H1 (cell line): ENCODE measurements around the gene CAPN8. TPM values are rescaled to one million over a fixed set of nuclear protein-coding genes. Genes with fewer than 3 reads are reported as not detected.

Experiments used
- CTCF ChIA-PET: fragments of 300-600 bp; sonication (Branson Sonifier 250); formaldehyde crosslinking; loops from one replicate; lab custom pipeline; 2021; ENCODE audit not compliant: partially characterized antibody; lab: Charles Lee
- POLR2A ChIA-PET: fragments of 300-600 bp; sonication (Branson Sonifier 250); formaldehyde crosslinking; loops from one replicate; lab custom pipeline; 2021; ENCODE audit warnings: inconsistent platforms; ENCODE audit not compliant: partially characterized antibody; lab: Charles Lee
- DNase-seq, 2 experiments: peaks; one replicate each; pipeline versions ENCODE4 v3.0.0 to v3.0.0-alpha.2; 2010 to 2022; ENCODE audit warnings: low spot score in 2 of 2, low read depth in 1 of 2, mixed read lengths in 1 of 2
- FAIRE-seq: peaks from 2 replicates; lab custom pipeline; 2011; peaks lifted over from hg19 to GRCh38; lab: Jason Lieb, UNC
- H2AFZ ChIP-seq: 2 replicates; pipeline ENCODE4 v1.8.1; 2012; ENCODE audit warnings: low read length, inconsistent platforms
- H2AK5ac ChIP-seq: 2 replicates; pipeline ENCODE4 v1.6.1; 2013; ENCODE audit warnings: low read depth, low read length
- H2BK120ac ChIP-seq: replicated peaks from 2 replicates; pipeline ENCODE3; 2013; ENCODE audit warnings: low read depth, low read length, inconsistent platforms
- H2BK12ac ChIP-seq: 2 replicates; pipeline ENCODE4 v1.6.1; 2013; ENCODE audit warnings: low read depth, low read length
- H2BK15ac ChIP-seq: 2 replicates; pipeline ENCODE4 v1.6.1; 2013; ENCODE audit warnings: low read length
- H2BK20ac ChIP-seq: 2 replicates; pipeline ENCODE4 v1.6.1; 2013; ENCODE audit warnings: low read length
- H2BK5ac ChIP-seq: 2 replicates; pipeline ENCODE4 v1.6.1; 2013; ENCODE audit warnings: low read depth, low read length
- H3K14ac ChIP-seq: 2 replicates; pipeline ENCODE4 v1.6.1; 2013; ENCODE audit warnings: inconsistent platforms; ENCODE audit not compliant: insufficient read length
- H3K18ac ChIP-seq: 2 replicates; pipeline ENCODE4 v1.6.1; 2013; ENCODE audit warnings: low read length; ENCODE audit errors: extremely low read depth
- H3K23ac ChIP-seq: 2 replicates; pipeline ENCODE4 v1.6.1; 2013; ENCODE audit warnings: inconsistent platforms; ENCODE audit not compliant: insufficient read length
- H3K23me2 ChIP-seq: 2 replicates; pipeline ENCODE4 v1.6.1; 2013; ENCODE audit warnings: low read depth, low read length
- H3K27ac ChIP-seq: 2 replicates; pipeline ENCODE4 v1.6.1; 2011; ENCODE audit warnings: low read depth, low read length, inconsistent platforms
- H3K27me3 ChIP-seq, 4 experiments: replicated peaks in 1 of 4; 1 replicate in 1 of 4; 2 replicates in 3 of 4; pipeline versions ENCODE4 v1.6.1 to v1.8.1; 2011 to 2013; ENCODE audit warnings: low read length in 3 of 4, mild to moderate bottlenecking in 3 of 4, inconsistent platforms in 2 of 4, mixed read lengths in 2 of 4, moderate library complexity in 1 of 4; ENCODE audit not compliant: control insufficient read depth in 3 of 4, insufficient read depth in 3 of 4; ENCODE audit errors: extremely low read depth in 1 of 4
- H3K36me3 ChIP-seq, 4 experiments: 2 replicates each; pipeline versions ENCODE4 v1.6.1 to v1.8.1; 2011 to 2013; ENCODE audit warnings: mild to moderate bottlenecking in 4 of 4, low read length in 3 of 4, moderate library complexity in 2 of 4, control low read depth in 1 of 4, inconsistent platforms in 1 of 4; ENCODE audit not compliant: insufficient read depth in 4 of 4, control insufficient read depth in 2 of 4
- H3K4ac ChIP-seq: replicated peaks from 2 replicates; pipeline ENCODE3; 2013; ENCODE audit warnings: low read length, low read depth, mixed read lengths, inconsistent platforms; ENCODE audit not compliant: insufficient read length
- H3K4me1 ChIP-seq, 4 experiments: replicated peaks in 1 of 4; 1 replicate in 1 of 4; 2 replicates in 3 of 4; pipeline versions ENCODE4 v1.6.1 to v1.8.1; 2011 to 2013; ENCODE audit warnings: low read length in 3 of 4, inconsistent platforms in 2 of 4, mixed read lengths in 1 of 4; ENCODE audit not compliant: insufficient read depth in 4 of 4, control insufficient read depth in 3 of 4
- H3K4me2 ChIP-seq, 2 experiments: 2 replicates each; pipeline versions ENCODE4 v1.6.1 to v1.8.1; 2011 to 2013; ENCODE audit warnings: low read depth in 2 of 2, low read length in 2 of 2, control low read depth in 1 of 2, inconsistent platforms in 1 of 2, mild to moderate bottlenecking in 1 of 2; ENCODE audit not compliant: insufficient read depth in 1 of 2
- H3K4me3 ChIP-seq, 4 experiments: fragments of 200-600, 300-600 bp in 1 of 4; sonication (generic), shearing (Covaris generic), sonication (Bioruptor Twin) in 1 of 4; 2 replicates each; pipeline versions ENCODE4 v1.5.1 to v1.8.1; 2011 to 2016; ENCODE audit warnings: low read length in 4 of 4, low read depth in 3 of 4, control low read depth in 2 of 4, inconsistent platforms in 2 of 4, mild to moderate bottlenecking in 2 of 4, mixed read lengths in 1 of 4, moderate library complexity in 1 of 4; ENCODE audit not compliant: insufficient read depth in 2 of 4; ENCODE audit errors: extremely low read depth in 1 of 4
- H3K56ac ChIP-seq: replicated peaks from 2 replicates; pipeline ENCODE3; 2013; ENCODE audit warnings: low read depth, mild to moderate bottlenecking, mixed read lengths, low read length, inconsistent platforms; ENCODE audit not compliant: insufficient read length
- H3K79me1 ChIP-seq: 2 replicates; pipeline ENCODE4 v1.6.1; 2013; ENCODE audit warnings: low read depth, low read length, control low read depth
- H3K79me2 ChIP-seq, 2 experiments: 2 replicates each; pipeline versions ENCODE4 v1.6.1 to v1.8.1; 2012 to 2013; ENCODE audit warnings: low read length in 2 of 2, mild to moderate bottlenecking in 2 of 2, inconsistent platforms in 1 of 2; ENCODE audit not compliant: insufficient read depth in 2 of 2, control insufficient read depth in 1 of 2
- H3K9ac ChIP-seq, 4 experiments: replicated peaks in 1 of 4; 1 replicate in 1 of 4; 2 replicates in 3 of 4; pipeline versions ENCODE4 v1.6.1 to v1.8.1; 2011 to 2013; ENCODE audit warnings: low read depth in 3 of 4, low read length in 3 of 4, control low read depth in 2 of 4, mild to moderate bottlenecking in 2 of 4, moderate library complexity in 2 of 4, inconsistent platforms in 1 of 4; ENCODE audit errors: extremely low read depth in 1 of 4
- H3K9me3 ChIP-seq, 2 experiments: 2 replicates each; pipeline versions ENCODE4 v1.6.1 to v1.8.1; 2012 to 2013; ENCODE audit warnings: mild to moderate bottlenecking in 2 of 2, moderate library complexity in 2 of 2, control low read depth in 1 of 2, inconsistent platforms in 1 of 2, low read depth in 1 of 2, low read length in 1 of 2, mixed read lengths in 1 of 2; ENCODE audit not compliant: insufficient read depth in 2 of 2
- H4K20me1 ChIP-seq, 2 experiments: replicated peaks in 1 of 2; 2 replicates each; pipeline versions ENCODE3 to v1.8.1; 2011 to 2013; ENCODE audit warnings: inconsistent platforms in 2 of 2, low read length in 2 of 2, mild to moderate bottlenecking in 1 of 2; ENCODE audit not compliant: insufficient read depth in 2 of 2, control insufficient read depth in 1 of 2
- H4K5ac ChIP-seq: 2 replicates; pipeline ENCODE4 v1.6.1; 2013; ENCODE audit warnings: low read length, low read depth, mixed read lengths, inconsistent platforms; ENCODE audit not compliant: insufficient read length
- H4K8ac ChIP-seq: 2 replicates; pipeline ENCODE4 v1.8.0; 2013; ENCODE audit warnings: mild to moderate bottlenecking, moderate library complexity, low read length, inconsistent platforms; ENCODE audit not compliant: insufficient read depth; ENCODE audit errors: extremely low read depth
- H4K91ac ChIP-seq: replicated peaks from 2 replicates; pipeline ENCODE3; 2013; ENCODE audit warnings: low read length, mixed read lengths, inconsistent platforms; ENCODE audit not compliant: insufficient read length
- GABPA ChIP-seq: IDR thresholded peaks from 2 replicates; pipeline ENCODE4 v1.6.1; 2011; ENCODE audit warnings: mild to moderate bottlenecking, low read length, moderate library complexity, borderline replicate concordance; ENCODE audit not compliant: insufficient read depth
- TBP ChIP-seq: IDR thresholded peaks from 2 replicates; pipeline ENCODE4 v1.6.1; 2011; ENCODE audit warnings: low read depth, low read length, improper control_type of control experiment
- WGBS, 2 experiments: shearing (Covaris generic) in 1 of 2; methylation state at CpG; one replicate each; pipeline versions ENCODE4 v1.1.6 to v1.1.7; 2013 to 2015; ENCODE audit warnings: low lambda C conversion rate in 2 of 2, mixed read lengths in 2 of 2, inconsistent platforms in 1 of 2, low coverage in 1 of 2, missing lambda C conversion rate in 1 of 2; ENCODE audit not compliant: insufficient replicate concordance in 2 of 2, insufficient coverage in 1 of 2, insufficient read length in 1 of 2; ENCODE audit errors: extremely low coverage in 1 of 2, missing lambda C conversion rate in 1 of 2; 5-methylcytosine and 5-hydroxymethylcytosine counted together
- polyA plus RNA-seq, 7 experiments: library from polyadenylated mRNA; depleted of rRNA in 3 of 7; stranded (reverse) in 5 of 7; unstranded in 2 of 7; fragments of >200 nt in 5 of 7; fragments of 200-250 nt in 2 of 7; gene quantifications; 1 replicate in 5 of 7; 2 replicates in 1 of 7; 4 replicates in 1 of 7; pipeline versions ENCODE4 v1.2.1 to v1.2.3, GENCODE V29; 2011 to 2013; ENCODE audit warnings: missing spikeins in 2 of 7, mixed read lengths in 2 of 7
- total RNA-seq: library from RNA; stranded (reverse); fragmentation: NEBNext Ultra II Directional; extraction: Animal tissue kit (Norgen Biotek cat#: 25700); gene quantifications from 2 replicates; pipeline ENCODE4 v1.2.1, GENCODE V29; 2021

CAPN8 gene
- total and polyA plus RNA-seq, 2 of the 8 experiments (the other 6 are each of a cell fraction or from before 2014, with no cell fraction given) = 0.20 to 0.26 TPM

DNA sequence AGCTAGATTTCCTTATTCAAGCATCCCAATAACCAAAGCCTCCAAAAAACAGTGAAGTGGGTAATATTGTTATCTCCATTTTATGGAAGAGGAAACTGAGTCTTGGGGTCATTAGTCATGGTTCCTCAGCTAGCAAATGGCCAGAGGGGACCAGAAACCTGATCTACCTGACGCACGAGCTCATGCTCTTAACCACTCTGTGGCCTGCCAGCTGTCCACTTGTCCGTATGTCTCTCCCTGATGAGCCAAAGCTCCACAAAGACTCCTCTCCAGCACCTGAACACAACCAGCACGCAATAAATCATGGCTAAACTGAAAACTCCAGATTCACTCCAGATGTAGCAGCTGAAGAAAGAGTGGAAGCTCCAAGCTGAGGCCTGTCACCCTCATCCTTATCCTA, 5.8 kb downstream of the CAPN8 start:
- Histone ChIP-seq H4K5ac (no peak overlapping the region), H3K27me3 (no peaks in the 10 kb centered on the region), H3K23ac (no peak overlapping the region), H4K8ac (no peak overlapping the region), H3K23me2 (no peaks in the 10 kb centered on the region), H2BK5ac (no peak overlapping the region), H3K4me2 (no peak overlapping the region), H2AFZ (no peak overlapping the region), H2AK5ac (no peak overlapping the region), H2BK20ac (no peak overlapping the region), H3K4ac (no peak overlapping the region), H3K4me3 (no peak overlapping the region), H3K14ac (no peak overlapping the region), H2BK15ac (no peak overlapping the region), H4K91ac (no peak overlapping the region), H4K20me1 (no peaks in the 10 kb centered on the region), H2BK120ac (no peak overlapping the region), H3K79me1 (no peaks in the 10 kb centered on the region), H3K9me3 (no peaks in the 10 kb centered on the region), H3K36me3 (no peaks in the 10 kb centered on the region), H3K18ac (no peak overlapping the region), H3K9ac (no peak overlapping the region), H2BK12ac (no peak overlapping the region), H3K27ac (no peak overlapping the region), H3K4me1 (no peaks in the 10 kb centered on the region), H3K56ac (no peak overlapping the region), H3K79me2 (no peaks in the 10 kb centered on the region)
- DNase-seq (no peak), FAIRE-seq (no peak)
- ChIA-PET CTCF (interaction anchor here (0.7 to 2.6 kb wide), 7 partner anchors 9 to 485 kb away, joined by 3 to 8 read pairs (median 3); no protein-coding TSS in a partner anchor), POLR2A (no interaction called here)
- 95% methylated on average over 4 of the region's 4 CpGs; no CpG with 5 or more reads in 1 of the 2 experiments for WGBS, 2 experiments
- TF ChIP-seq TBP = no peak
- no peak for TF ChIP-seq GABPA
